ENCODE results near the gene ABHD5. TPM values are rescaled to one million over a fixed set of nuclear protein-coding genes. Genes with fewer than 3 reads are reported as not detected.
"Not testable (repeated sequence)": the region's sequence is repeated elsewhere in the genome, so short reads cannot be mapped to it uniquely, and the experiment has no call there.

Gene ABHD5
- polyA plus RNA-seq, result 10 to 100 TPM in 2 of 3 donors, 1 to 10 TPM in 1; 5.5 to 18.6 (median 10.0) TPM

DNA sequence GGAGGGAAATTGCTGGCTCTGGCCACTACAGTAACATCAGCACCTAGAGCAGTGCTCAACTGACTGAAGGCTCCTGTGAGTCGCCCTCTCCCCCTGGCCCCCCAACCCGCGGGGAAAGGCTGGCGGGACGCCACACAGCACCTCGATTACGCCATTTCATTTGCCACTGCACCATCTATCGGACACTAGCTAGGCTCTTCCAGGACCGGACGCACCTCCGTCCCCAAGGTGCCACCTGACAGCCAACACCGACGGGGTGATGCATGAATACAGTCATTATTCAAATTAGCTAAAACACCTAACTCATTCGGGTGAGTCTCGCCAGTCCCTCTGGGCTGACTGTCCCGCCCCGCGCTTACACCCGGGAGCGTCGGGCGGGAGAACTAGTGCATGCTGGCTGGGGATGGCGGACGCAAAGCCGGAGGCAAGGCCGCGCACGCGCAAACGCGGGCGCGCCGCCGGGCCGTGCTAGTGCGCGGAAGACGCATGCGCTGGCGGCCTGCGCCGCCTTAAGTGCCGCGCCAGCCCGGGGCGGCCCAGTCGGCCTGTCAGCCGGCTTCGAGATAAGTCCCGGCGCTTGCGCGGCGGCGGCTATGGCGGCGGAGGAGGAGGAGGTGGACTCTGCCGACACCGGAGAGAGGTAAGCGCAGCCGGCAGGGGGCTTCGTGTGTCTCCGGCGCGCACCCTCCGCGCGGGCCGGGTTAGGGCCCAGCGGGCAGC is at the start of gene ABHD5:
ABHD5 (plus strand) TSS at position 539 of the 720 bp plus-strand sequence; CDS start at position 594, 55 bp downstream.
- H3K36me3 Mint-ChIP-seq, result no peaks in the 10 kb centered on the region
- peaks cover 31 to 46% of the 10 kb centered on the region in 2 donors for H3K4me1 Mint-ChIP-seq
- peak; percentile 93 to 96 (median 96) for DNase-seq
- H3K4me3 Mint-ChIP-seq, result peak within 1 kb of the TSS; percentile 91 to 97 (median 96)
- peaks cover 6 to 14% (median 12%) of the 10 kb centered on the region in 3 donors for H3K27me3 Mint-ChIP-seq (ENCODE audit: low read depth in 3 of 3)
- no peaks in the 10 kb centered on the region for H3K9me3 Mint-ChIP-seq
- peak within 1 kb of the TSS; percentile 91 to 98 (median 96) for H3K27ac Mint-ChIP-seq

DNA sequence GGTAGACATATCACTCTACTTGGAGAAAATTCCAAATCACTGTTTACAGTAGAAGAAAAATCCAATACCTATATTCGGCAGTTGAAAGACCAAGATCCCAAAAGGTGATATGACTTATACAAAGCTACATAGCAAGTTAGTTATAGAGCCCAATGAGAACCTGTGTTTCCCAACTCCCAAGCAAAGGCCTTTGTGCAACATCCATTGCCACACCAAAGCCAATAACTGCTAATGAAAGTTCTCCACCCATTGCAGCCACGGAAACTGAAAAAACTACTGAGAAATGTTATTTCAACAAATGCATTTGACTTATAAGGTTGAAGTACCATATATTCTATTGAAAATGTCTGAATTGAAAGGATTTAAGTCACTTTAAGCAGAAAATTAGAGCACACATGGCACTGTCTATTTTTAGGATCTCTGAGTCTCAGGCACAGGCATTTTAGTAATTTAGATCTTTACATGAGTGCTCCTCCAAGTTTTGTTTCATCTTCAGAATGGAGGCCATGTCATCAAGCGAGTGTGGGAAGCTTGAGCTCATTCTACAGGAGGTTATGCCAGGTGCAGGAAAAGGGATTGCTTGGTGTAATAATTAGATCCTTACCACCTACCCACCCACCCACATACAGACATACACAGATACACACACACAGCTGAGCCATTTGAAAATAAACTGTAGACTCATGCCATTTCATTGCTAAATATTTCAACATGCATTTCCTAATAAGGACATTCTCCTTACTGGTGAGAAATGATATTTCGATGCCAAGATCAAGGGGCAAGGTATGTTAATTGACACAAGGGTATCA is 49.2 kb upstream of the ABHD5 start:
- no peak for DNase-seq
- no peak overlapping the region for H3K4me3 Mint-ChIP-seq
- no peaks in the 10 kb centered on the region for H3K36me3 Mint-ChIP-seq
- no peaks in the 10 kb centered on the region for H3K9me3 Mint-ChIP-seq
- H3K27ac Mint-ChIP-seq, result no peak overlapping the region
- peaks cover 0 to 9% (median 8%) of the 10 kb centered on the region in 3 donors for H3K27me3 Mint-ChIP-seq (ENCODE audit: low read depth in 3 of 3)
- no peaks in the 10 kb centered on the region for H3K4me1 Mint-ChIP-seq

DNA sequence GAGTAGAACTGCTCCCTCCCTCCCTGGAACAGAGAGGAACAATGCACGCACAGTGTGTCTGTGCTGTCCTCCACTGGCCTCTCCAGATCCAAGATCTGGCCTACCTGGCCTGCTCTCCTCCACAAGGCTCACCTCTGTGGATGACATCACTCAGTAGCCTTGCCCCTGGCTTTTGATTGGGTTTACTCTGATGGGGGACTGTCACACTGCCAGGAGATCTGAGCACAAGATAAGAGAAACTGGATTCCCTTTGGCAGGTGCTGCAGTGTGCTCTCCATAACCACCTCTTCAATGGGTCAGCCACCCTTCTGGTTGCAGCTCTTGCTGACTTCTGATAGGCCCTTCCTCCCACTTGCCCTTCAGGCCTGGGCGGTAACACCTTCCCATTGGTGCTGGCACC is 46.3 kb upstream of the ABHD5 start:
- Mint-ChIP-seq H3K27ac (no peak overlapping the region), H3K27me3 (ENCODE audit: low read depth in 3 of 3) (peaks cover 4 to 12% (median 5%) of the 10 kb centered on the region in 3 donors), H3K4me3 (no peak overlapping the region), H3K36me3 (no peaks in the 10 kb centered on the region), H3K9me3 (no peaks in the 10 kb centered on the region), H3K4me1 (no peaks in the 10 kb centered on the region)
- DNase-seq, result no peak

DNA sequence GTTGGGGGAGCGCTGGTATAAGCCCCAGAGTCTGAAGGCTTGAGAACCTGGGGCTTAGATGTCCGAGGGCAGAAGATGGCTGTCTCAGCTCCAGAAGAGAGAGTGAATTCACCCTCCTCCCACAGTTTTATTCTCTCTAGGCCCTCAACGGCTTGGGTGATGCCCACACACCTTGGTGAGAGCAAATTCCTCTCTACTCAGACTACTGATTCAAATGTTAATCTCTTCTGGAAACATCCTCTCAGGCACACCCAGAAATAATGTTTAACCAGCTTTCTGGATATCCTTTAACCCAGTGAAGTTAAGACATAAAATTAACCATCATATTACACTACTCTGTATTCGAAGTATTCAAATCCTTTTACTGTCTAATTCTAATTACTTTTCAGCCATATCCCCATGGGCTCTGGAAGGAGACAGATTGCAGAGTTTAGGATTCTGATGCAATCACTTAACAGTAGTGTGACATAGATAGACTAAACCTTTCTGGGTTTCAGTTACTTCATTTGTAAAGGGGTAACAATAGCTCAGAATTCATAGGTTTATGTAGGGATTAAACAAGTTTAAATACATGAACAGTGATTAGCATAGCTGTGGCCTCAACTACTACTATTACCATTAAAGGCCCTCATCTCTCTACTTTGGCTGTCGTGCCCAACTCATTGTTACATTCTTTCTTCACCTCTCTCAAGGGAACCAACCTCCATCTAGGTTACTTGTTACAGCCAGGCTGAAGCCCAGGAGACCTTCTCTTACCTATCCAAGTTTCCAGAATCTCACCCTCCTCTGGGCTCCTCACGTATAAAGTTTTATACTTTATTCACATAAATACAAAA is 43.2 kb upstream of the ABHD5 start:
- no peak for DNase-seq
- no peaks in the 10 kb centered on the region for H3K9me3 Mint-ChIP-seq
- H3K27ac Mint-ChIP-seq, result no peak overlapping the region
- H3K4me1 Mint-ChIP-seq, result no peaks in the 10 kb centered on the region
- H3K36me3 Mint-ChIP-seq, result no peaks in the 10 kb centered on the region
- no peak overlapping the region for H3K4me3 Mint-ChIP-seq
- H3K27me3 Mint-ChIP-seq (ENCODE audit: low read depth in 3 of 3), result peaks cover 4 to 9% (median 5%) of the 10 kb centered on the region in 3 donors

DNA sequence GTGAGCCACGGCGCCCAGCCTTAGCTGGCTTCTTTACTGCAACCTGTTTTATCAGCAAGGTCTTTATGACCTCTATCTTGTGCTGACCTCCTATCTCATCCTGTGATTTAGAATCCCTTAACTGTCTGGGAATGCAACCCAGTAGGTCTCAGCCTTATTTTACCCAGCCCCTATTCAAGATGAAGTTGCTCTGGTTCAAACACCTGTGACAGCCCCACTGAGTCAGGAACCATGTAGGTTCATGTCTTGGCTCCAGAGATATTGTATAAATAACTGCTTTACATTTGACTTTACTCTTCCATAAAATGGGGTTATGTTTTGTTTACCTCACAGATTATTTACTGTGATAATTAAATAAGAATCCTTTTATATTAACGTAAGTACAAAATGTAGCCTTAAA is 41.8 kb upstream of the ABHD5 start:
- Mint-ChIP-seq H3K27me3 (ENCODE audit: low read depth in 3 of 3) (peaks cover 3 to 6% (median 5%) of the 10 kb centered on the region in 3 donors), H3K9me3 (no peaks in the 10 kb centered on the region), H3K4me1 (no peaks in the 10 kb centered on the region), H3K4me3 (no peak overlapping the region), H3K27ac (no peak overlapping the region), H3K36me3 (no peaks in the 10 kb centered on the region)
- DNase-seq, result no peak

DNA sequence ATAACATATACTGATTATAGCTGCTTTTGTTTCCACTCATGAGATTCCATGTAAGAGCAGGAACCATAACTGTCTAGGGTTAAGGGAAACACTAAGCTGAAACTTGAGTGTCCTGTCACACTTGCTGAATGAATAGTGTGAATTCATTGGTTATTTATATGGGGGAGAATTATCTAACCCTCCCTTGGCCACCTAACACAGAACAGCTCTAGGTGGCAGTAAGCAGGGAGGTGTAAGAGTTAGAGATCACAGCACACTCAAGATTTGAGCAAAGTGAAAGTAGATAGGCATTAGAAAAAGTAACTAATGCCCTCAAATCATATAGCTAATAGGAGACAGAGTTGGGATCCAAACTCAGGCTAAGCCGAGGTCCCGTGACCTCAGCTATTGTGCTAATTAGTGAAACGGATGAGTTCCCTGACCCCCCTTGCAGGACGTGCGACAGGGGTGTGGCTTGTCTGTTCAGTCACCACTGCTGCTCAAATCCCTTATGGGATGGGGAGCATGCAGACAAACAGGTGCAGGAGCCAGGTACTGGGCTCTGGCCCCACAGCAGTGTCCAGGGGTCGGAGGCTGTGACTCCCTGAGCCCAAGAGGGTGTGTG is 41.3 kb upstream of the ABHD5 start:
- H3K4me1 Mint-ChIP-seq, result no peaks in the 10 kb centered on the region
- H3K9me3 Mint-ChIP-seq, result no peaks in the 10 kb centered on the region
- peaks cover 3 to 6% (median 5%) of the 10 kb centered on the region in 3 donors for H3K27me3 Mint-ChIP-seq (ENCODE audit: low read depth in 3 of 3)
- H3K27ac Mint-ChIP-seq, result no peak overlapping the region
- no peak for DNase-seq
- no peaks in the 10 kb centered on the region for H3K36me3 Mint-ChIP-seq
- H3K4me3 Mint-ChIP-seq, result no peak overlapping the region

DNA sequence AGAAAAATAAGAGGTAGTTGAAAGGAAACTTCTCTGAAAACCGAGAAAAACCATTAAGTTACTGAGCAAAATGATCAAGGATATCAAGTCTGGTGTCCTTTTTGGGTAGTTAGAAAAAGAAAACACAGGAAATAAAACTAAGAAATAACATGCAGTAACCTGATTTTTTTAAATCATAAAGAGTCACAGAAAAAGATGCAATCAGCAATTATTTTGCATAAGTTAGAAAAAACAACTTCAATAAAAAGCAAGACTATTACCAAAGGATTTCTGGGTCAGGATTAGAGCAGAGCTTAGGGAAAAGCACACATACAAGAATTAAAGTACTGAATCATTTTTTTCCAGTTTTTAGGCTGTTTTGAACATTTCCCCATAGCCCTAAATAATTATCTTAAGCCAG is 40.4 kb upstream of the ABHD5 start:
- no peaks in the 10 kb centered on the region for H3K9me3 Mint-ChIP-seq
- H3K4me1 Mint-ChIP-seq, result no peaks in the 10 kb centered on the region
- H3K36me3 Mint-ChIP-seq, result no peaks in the 10 kb centered on the region
- H3K27me3 Mint-ChIP-seq (ENCODE audit: low read depth in 3 of 3), result peaks cover 3 to 5% (median 4%) of the 10 kb centered on the region in 3 donors
- no peak overlapping the region for H3K4me3 Mint-ChIP-seq
- DNase-seq, result no peak
- no peak overlapping the region for H3K27ac Mint-ChIP-seq

DNA sequence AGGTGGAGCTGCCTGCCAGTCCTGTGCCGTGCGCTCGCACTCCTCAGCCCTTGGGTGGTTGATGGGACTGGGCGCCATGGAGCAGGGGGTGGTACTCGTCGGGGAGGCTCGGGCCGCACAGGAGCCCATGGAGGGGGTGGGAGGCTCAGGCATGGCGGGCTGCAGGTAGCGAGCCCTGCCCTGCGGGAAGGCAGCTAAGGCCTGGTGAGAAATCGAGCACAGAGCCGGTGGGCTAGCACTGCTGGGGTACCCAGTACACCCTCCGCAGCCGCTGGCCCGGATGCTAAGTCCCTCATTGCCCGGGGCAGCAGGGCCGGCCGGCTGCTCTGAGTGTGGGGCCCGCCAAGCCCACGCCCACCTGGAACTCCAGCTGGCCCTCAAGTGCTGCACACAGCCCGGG is 34.3 kb upstream of the ABHD5 start:
- not testable (repeated sequence) for H3K4me3 Mint-ChIP-seq; H3K4me1 Mint-ChIP-seq; H3K27ac Mint-ChIP-seq; H3K36me3 Mint-ChIP-seq; H3K27me3 Mint-ChIP-seq (ENCODE audit: low read depth in 3 of 3); DNase-seq; H3K9me3 Mint-ChIP-seq

DNA sequence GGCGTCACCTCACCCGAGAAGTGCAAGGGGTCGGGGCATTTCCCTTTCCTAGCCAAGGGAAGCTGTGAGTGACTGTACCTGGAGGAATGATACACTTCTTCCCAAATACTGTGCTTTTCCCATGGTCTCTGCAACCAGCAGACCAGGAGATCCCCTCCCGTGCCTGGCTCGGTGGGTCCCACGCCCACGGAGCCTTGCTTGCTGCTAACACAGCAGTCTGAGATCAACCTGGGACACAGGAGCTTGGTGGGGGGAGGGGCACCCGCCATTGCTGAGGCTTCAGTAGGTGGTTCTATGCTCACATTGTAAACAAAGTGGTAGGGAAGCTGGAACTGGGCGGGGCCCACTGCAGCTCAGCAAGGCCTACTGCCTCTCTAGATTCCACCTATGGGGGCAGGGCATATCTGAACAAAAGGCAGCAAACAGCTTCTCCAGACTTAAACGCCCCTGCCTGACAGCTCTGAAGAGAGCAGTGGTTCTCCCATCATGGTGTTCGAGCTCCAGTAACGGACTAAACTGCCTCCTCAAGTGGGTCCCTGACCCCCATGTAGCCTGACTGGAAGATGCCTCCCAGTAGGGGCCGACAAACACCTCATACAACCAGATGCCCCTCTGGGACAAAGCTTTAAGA is 31.4 kb upstream of the ABHD5 start:
- Mint-ChIP-seq H3K27me3 (ENCODE audit: low read depth in 3 of 3) (peaks cover 0 to 3% (median 0%) of the 10 kb centered on the region in 3 donors), H3K9me3 (peaks cover 0 to 5% (median 1%) of the 10 kb centered on the region in 6 donors), H3K4me3 (no peak overlapping the region), H3K27ac (no peak overlapping the region), H3K4me1 (no peaks in the 10 kb centered on the region), H3K36me3 (no peaks in the 10 kb centered on the region)
- DNase-seq, result no peak

DNA sequence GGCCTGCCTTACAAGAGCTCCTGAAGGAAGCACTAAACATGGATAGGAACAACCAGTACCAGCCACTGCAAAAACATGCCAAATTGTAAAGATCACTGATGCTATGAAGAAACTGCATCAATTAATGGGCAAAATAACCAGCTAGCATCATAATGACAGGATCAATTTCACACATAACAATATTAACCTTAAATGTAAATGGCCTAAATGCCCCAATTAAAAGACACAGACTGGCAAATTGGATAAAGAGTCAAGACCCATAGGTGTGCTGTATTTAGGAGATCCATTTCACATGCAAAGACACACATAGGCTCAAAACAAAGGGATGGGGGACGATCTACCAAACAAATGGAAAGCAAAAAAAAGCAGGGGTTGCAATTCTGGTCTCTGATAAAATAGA is 29.4 kb upstream of the ABHD5 start:
- not testable (repeated sequence) for H3K27me3 Mint-ChIP-seq (ENCODE audit: low read depth in 3 of 3)

DNA sequence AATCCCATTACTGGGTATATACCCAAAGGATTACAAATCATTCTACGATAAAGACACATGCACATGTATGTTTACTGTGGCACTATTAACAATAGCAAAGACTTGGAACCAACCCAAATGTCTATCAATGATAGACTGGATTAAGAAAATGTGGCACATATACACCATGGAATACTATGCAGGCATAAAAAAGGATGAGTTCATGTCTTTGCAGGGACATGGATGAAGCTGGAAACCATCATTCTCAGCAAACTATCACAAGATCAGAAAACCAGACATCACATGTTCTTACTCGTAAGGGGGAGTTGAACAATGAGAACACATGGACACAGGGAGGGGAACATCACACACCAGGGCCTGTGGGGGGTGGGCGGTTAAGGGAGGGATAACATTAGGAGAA is 25.7 kb upstream of the ABHD5 start:
- H3K4me1 Mint-ChIP-seq; H3K27ac Mint-ChIP-seq; H3K36me3 Mint-ChIP-seq; H3K4me3 Mint-ChIP-seq; DNase-seq; H3K27me3 Mint-ChIP-seq (ENCODE audit: low read depth in 3 of 3): not testable (repeated sequence)
- H3K9me3 Mint-ChIP-seq, result peaks cover 0 to 11% (median 4%) of the 10 kb centered on the region in 6 donors

More for the DNA sequence above, 29.4 kb upstream of the ABHD5 start:
- not testable (repeated sequence) for DNase-seq, H3K36me3 Mint-ChIP-seq, H3K27ac Mint-ChIP-seq, H3K4me3 Mint-ChIP-seq, H3K4me1 Mint-ChIP-seq
- H3K9me3 Mint-ChIP-seq, result peaks cover 0 to 11% (median 4%) of the 10 kb centered on the region in 6 donors

DNA sequence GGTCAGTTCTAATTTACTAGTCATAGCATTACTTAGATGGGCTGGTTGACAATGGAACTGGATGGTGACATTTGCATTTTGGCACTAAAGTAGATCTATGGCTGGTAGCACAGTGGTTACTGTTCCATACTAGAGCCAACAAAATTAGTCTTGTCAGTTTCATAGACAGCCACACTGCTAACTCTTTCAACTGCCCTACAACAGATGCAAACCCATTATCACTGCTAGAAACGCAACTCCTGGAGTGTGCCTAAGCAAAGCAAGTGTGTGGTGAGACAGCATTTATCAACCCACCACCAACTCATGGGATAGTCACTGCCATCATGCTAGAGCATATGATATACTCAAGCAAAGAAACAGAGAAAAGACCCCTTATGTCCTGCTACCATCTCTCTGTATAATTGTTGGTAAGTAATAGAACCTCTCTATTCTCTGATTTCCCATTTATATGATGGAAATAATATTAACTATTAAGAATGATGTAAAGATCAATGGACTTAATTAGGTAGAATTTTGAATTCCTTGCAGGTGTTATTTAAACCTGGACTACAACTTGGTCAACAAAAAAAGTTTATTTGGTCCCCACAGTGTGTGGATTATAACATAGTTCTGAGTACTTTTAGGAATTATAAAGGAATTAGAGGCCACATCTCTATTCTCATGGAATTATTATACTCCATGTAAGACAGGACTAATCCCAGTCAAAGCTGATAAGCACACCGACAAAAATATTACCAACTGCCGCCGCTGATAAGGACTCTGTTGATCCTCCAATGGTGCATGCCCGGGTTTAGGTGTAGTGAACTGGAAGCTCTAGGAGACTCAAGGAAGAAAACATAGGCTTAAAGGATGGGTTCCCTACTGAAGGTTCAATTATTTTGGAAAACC is 19.9 kb upstream of the ABHD5 start:
- Mint-ChIP-seq H3K27ac (no peak overlapping the region), H3K27me3 (ENCODE audit: low read depth in 3 of 3) (peaks cover 3 to 6% (median 4%) of the 10 kb centered on the region in 3 donors), H3K36me3 (no peaks in the 10 kb centered on the region)

More for the DNA sequence above, 19.9 kb upstream of the ABHD5 start:
- Mint-ChIP-seq H3K9me3 (no peaks in the 10 kb centered on the region), H3K4me1 (no peaks in the 10 kb centered on the region), H3K4me3 (no peak overlapping the region)
- DNase-seq, result no peak

Measured in immature natural killer cell (primary cell).